B cell (primary cell): ENCODE results near the gene ABCA12. TPM values are rescaled to one million over a fixed set of nuclear protein-coding genes. Genes with fewer than 3 reads are reported as not detected.

Experiments used
- ATAC-seq: fragments of 200-7000 bp; cut with Tn5 transposase; one replicate; pipeline ENCODE4 v1.10.0; 2021; ENCODE audit warnings: low read depth, mild to moderate bottlenecking, moderate number of reproducible peaks, moderate library complexity
- CTCF ChIA-PET: fragments of 350-600 bp; sonication (Branson Sonifier 250); formaldehyde crosslinking; loops from one replicate; lab custom pipeline; 2021; ENCODE audit warnings: antibody characterized with exemption, inconsistent platforms; lab: Charles Lee
- POLR2A ChIA-PET: fragments of 350-600 bp; sonication (Branson Sonifier 250); formaldehyde crosslinking; loops from one replicate; lab custom pipeline; 2021; ENCODE audit warnings: antibody characterized with exemption; lab: Charles Lee
- DNase-seq: peaks from one replicate; pipeline ENCODE4 v3.0.0; 2013
- H2AFZ ChIP-seq: 2 replicates; pipeline ENCODE4 v1.6.1; 2012; ENCODE audit warnings: mild to moderate bottlenecking, low read depth, low read length; ENCODE audit not compliant: insufficient read depth, poor library complexity, severe bottlenecking
- H3K27ac ChIP-seq, 2 donors: 1 replicate in 1 of 2; 2 replicates in 1 of 2; pipeline ENCODE4 v1.5.1; 2012 to 2013; ENCODE audit warnings: low read length in 2 of 2, mild to moderate bottlenecking in 2 of 2, moderate library complexity in 1 of 2
- H3K27me3 ChIP-seq, 4 experiments: fragments of 200-600 bp in 1 of 4; sonication (generic) in 1 of 4; replicated peaks in 1 of 4; 1 replicate in 2 of 4; 2 replicates in 2 of 4; pipeline versions ENCODE4 v1.6.1 to v1.7.0; 2013 to 2016; ENCODE audit warnings: low read length in 3 of 4, mild to moderate bottlenecking in 2 of 4, mixed read lengths in 1 of 4, moderate library complexity in 1 of 4; ENCODE audit not compliant: insufficient read depth in 4 of 4, control insufficient read depth in 3 of 4; ENCODE audit errors: control extremely low read depth in 1 of 4
- H3K36me3 ChIP-seq, 2 experiments: replicated peaks in 1 of 2; 1 replicate in 1 of 2; 2 replicates in 1 of 2; pipeline versions ENCODE4 v1.6.1 to v1.7.1; 2013; ENCODE audit warnings: low read length in 1 of 2; ENCODE audit not compliant: insufficient read depth in 2 of 2, control insufficient read depth in 1 of 2; ENCODE audit errors: control extremely low read depth in 1 of 2, extremely low read depth in 1 of 2
- H3K4me1 ChIP-seq, 2 donors: fragments of 200-600 bp in 1 of 2; sonication (generic) in 1 of 2; 1 replicate in 1 of 2; 2 replicates in 1 of 2; pipeline versions ENCODE4 v1.5.1 to v1.6.1; 2013 to 2017; ENCODE audit warnings: low read length in 2 of 2; ENCODE audit not compliant: control insufficient read depth in 2 of 2, insufficient read depth in 2 of 2
- H3K4me2 ChIP-seq: replicated peaks from 2 replicates; pipeline ENCODE3; 2012; ENCODE audit warnings: mild to moderate bottlenecking, low read depth, low read length; ENCODE audit not compliant: poor library complexity, severe bottlenecking
- H3K4me3 ChIP-seq, 5 experiments: fragments of 200-600 bp in 1 of 5; sonication (generic) in 1 of 5; 1 replicate in 3 of 5; 2 replicates in 2 of 5; pipeline versions ENCODE4 v1.5.1 to v1.7.0; 2011 to 2016; ENCODE audit warnings: low read length in 4 of 5, mild to moderate bottlenecking in 4 of 5, low read depth in 2 of 5, control low read depth in 1 of 5, moderate library complexity in 1 of 5; ENCODE audit not compliant: insufficient read depth in 1 of 5; ENCODE audit errors: control extremely low read depth in 1 of 5, extremely low read depth in 1 of 5
- H3K79me2 ChIP-seq: fragments of 200-600 bp; sonication (generic); one replicate; pipeline ENCODE4 v1.6.0; 2016; ENCODE audit warnings: low read length; ENCODE audit not compliant: control insufficient read depth, insufficient read depth
- H3K9ac ChIP-seq: fragments of 200-600 bp; sonication (generic); 2 replicates; pipeline ENCODE4 v1.6.1; 2017; ENCODE audit warnings: mild to moderate bottlenecking, low read length, moderate library complexity
- H3K9me3 ChIP-seq, 3 donors: one replicate each; pipeline versions ENCODE4 v1.6.1 to v1.7.1; 2013; ENCODE audit warnings: low read length in 2 of 3; ENCODE audit not compliant: control insufficient read depth in 2 of 3, insufficient read depth in 1 of 3; ENCODE audit errors: control extremely low read depth in 1 of 3
- H4K20me1 ChIP-seq: 2 replicates; pipeline ENCODE4 v1.6.0; 2012; ENCODE audit warnings: mild to moderate bottlenecking, low read length; ENCODE audit not compliant: insufficient read depth, control insufficient read depth, poor library complexity, severe bottlenecking
- H3K27ac Mint-ChIP-seq: one replicate; pipeline ENCODE4 v1.8.0; 2021; ENCODE audit warnings: mixed read lengths
- H3K27me3 Mint-ChIP-seq: one replicate; pipeline ENCODE4 v1.8.0; 2021; ENCODE audit warnings: mixed read lengths
- H3K4me1 Mint-ChIP-seq: one replicate; pipeline ENCODE4 v1.8.0; 2021; ENCODE audit warnings: mixed read lengths
- H3K4me3 Mint-ChIP-seq: one replicate; pipeline ENCODE4 v1.8.0; 2021; ENCODE audit warnings: mixed read lengths
- H3K9me3 Mint-ChIP-seq: one replicate; pipeline ENCODE4 v1.8.0; 2022; ENCODE audit warnings: mixed read lengths; ENCODE audit not compliant: insufficient read depth
- EZH2 ChIP-seq: IDR thresholded peaks from 2 replicates; pipeline ENCODE4 v1.6.1; 2012; ENCODE audit warnings: borderline replicate concordance, low read depth, mild to moderate bottlenecking, moderate library complexity, low read length; ENCODE audit not compliant: insufficient read depth, poor library complexity, severe bottlenecking
- WGBS: methylation state at CpG from one replicate; pipeline ENCODE4 v1.1.5; 2013; ENCODE audit warnings: missing lambda C conversion rate; ENCODE audit not compliant: insufficient coverage; 5-methylcytosine and 5-hydroxymethylcytosine counted together
- intact Hi-C: fragments of 100-400 bp; cut with micrococcal nuclease; formaldehyde crosslinking; loops from one replicate; pipeline ENCODE4 v1.10.0; 2022
- polyA plus RNA-seq: library from polyadenylated mRNA; depleted of rRNA; stranded (reverse); fragments of >200 nt; gene quantifications from 2 replicates; pipeline ENCODE4 v1.2.3, GENCODE V29; 2012
- total RNA-seq, 2 donors: library from RNA; stranded (reverse); fragments of 120-200 nt in 1 of 2; gene quantifications; 1 replicate in 1 of 2; 2 replicates in 1 of 2; pipeline versions ENCODE4 v1.2.3 to v1.2.4, GENCODE V29; 2013 to 2022
- TF ChIP-seq, protein P1 (sequence below): fragments of 200-600 bp; IDR thresholded peaks from one replicate; pipeline ENCODE4 v1.8.0; 2022; ENCODE audit warnings: antibody characterized with exemption, mild to moderate bottlenecking

ABCA12 gene
- total and polyA plus RNA-seq, 2 donors (not counting 1 experiment from before 2014, with no cell fraction given), result not detected

DNA sequence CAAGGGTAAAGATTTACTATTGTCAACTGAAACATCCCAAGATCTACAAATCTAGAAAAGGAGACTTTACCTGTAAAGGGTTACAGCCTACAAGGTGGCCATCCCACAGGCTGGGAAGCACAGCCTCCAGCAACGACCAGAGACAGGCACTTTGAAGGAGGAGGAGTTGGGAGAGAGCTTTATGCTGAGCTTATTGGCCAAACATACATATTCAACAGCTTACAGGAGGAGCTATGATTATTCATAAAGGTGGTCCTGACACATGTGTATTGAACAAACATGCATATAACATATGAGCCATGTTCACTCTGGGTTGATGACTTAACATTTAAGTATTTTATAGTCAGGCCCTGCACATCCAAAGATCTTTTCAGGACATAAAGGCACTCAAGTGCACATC is 11.1 kb upstream of the ABCA12 start:
- no peak for ATAC-seq
- no CpG with 5 or more reads among the region's 1 CpG for WGBS
- Histone ChIP-seq H3K79me2 (no peaks in the 10 kb centered on the region), H3K9me3 (no peaks in the 10 kb centered on the region), H3K36me3 (no peaks in the 10 kb centered on the region), H4K20me1 (no peaks in the 10 kb centered on the region), H3K4me1 (no peaks in the 10 kb centered on the region), H3K4me3 (no peak overlapping the region), H3K9ac (no peak overlapping the region), H3K27ac (no peak overlapping the region), H3K27me3 (no peaks in the 10 kb centered on the region), H2AFZ (no peak overlapping the region), H3K4me2 (no peak overlapping the region)
- CTCF ChIA-PET, result no interaction called here
- Mint-ChIP-seq H3K4me3 (no peak overlapping the region), H3K27me3 (no peaks in the 10 kb centered on the region), H3K27ac (no peak overlapping the region), H3K9me3 (no peaks in the 10 kb centered on the region), H3K4me1 (no peaks in the 10 kb centered on the region)
- no peak for DNase-seq
- POLR2A ChIA-PET, result no interaction called here
- intact Hi-C loops, result no loop called here
- no peak for TF ChIP-seq EZH2
- TF ChIP-seq, protein P1, sequence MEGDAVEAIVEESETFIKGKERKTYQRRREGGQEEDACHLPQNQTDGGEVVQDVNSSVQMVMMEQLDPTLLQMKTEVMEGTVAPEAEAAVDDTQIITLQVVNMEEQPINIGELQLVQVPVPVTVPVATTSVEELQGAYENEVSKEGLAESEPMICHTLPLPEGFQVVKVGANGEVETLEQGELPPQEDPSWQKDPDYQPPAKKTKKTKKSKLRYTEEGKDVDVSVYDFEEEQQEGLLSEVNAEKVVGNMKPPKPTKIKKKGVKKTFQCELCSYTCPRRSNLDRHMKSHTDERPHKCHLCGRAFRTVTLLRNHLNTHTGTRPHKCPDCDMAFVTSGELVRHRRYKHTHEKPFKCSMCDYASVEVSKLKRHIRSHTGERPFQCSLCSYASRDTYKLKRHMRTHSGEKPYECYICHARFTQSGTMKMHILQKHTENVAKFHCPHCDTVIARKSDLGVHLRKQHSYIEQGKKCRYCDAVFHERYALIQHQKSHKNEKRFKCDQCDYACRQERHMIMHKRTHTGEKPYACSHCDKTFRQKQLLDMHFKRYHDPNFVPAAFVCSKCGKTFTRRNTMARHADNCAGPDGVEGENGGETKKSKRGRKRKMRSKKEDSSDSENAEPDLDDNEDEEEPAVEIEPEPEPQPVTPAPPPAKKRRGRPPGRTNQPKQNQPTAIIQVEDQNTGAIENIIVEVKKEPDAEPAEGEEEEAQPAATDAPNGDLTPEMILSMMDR, result no peak

DNA sequence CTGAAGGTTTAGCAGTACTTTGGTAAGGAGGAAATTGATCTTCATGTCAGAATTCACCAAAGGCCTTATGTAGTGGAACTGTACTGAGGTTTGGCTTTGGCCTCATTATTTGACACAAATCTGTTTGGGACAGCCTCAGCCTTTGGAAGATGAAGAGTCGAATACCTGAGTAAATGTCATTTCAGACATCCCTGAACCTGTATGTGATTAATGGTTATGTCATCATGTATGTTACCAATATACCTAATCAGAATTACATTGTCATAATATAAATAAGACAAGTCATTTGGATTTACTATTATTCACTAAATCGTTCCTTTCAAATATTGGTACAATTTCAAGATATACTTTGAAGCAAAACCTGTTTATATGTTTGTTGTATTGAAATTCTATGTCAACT is 10.6 kb upstream of the ABCA12 start:
- Histone ChIP-seq H3K79me2 (no peaks in the 10 kb centered on the region), H3K27me3 (no peaks in the 10 kb centered on the region), H3K4me1 (no peaks in the 10 kb centered on the region), H2AFZ (no peak overlapping the region), H3K9me3 (no peaks in the 10 kb centered on the region), H3K4me2 (no peak overlapping the region), H3K36me3 (no peaks in the 10 kb centered on the region), H3K9ac (no peak overlapping the region), H3K27ac (no peak overlapping the region), H4K20me1 (no peaks in the 10 kb centered on the region), H3K4me3 (no peak overlapping the region)
- TF ChIP-seq, protein P1, result no peak
- no peak for TF ChIP-seq EZH2
- DNase-seq (no peak), ATAC-seq (no peak)
- intact Hi-C loops, result no loop called here
- Mint-ChIP-seq H3K27me3 (no peaks in the 10 kb centered on the region), H3K9me3 (no peaks in the 10 kb centered on the region), H3K4me3 (no peak overlapping the region), H3K27ac (no peak overlapping the region), H3K4me1 (no peaks in the 10 kb centered on the region)
- ChIA-PET CTCF (no interaction called here), POLR2A (no interaction called here)
- no CpG with 5 or more reads among the region's 2 CpGs for WGBS
